GM12891 (cell line): Measurements from ENCODE around the gene GRAMD1A.

Experiments used
- PAX5 ChIP-seq: IDR thresholded peaks from 2 replicates; pipeline ENCODE4 v1.6.1; 2011; ENCODE audit warnings: low read length, moderate library complexity, mild to moderate bottlenecking; ENCODE audit not compliant: insufficient read depth, severe bottlenecking
- POLR2A ChIP-seq: IDR thresholded peaks from 2 replicates; pipeline ENCODE4 v1.6.1; 2011; ENCODE audit warnings: low read depth, low read length, control low read depth
- POLR2AphosphoS5 ChIP-seq: IDR thresholded peaks from 2 replicates; pipeline ENCODE4 v1.6.1; 2011; ENCODE audit warnings: low read depth, low read length, control low read depth
- TAF1 ChIP-seq: IDR thresholded peaks from 2 replicates; pipeline ENCODE4 v1.6.1; 2011; ENCODE audit warnings: low read depth, low read length, control low read depth

- TF ChIP-seq POLR2A (no peak), POLR2AphosphoS5 (no peak), PAX5 (no peak), TAF1 (no peak)
These were observed 11.1 kb downstream of the GRAMD1A start for GRCh38 chr19:35011091-35011689.
